Measurements from ENCODE around the gene BRAT1. TPM values are rescaled to one million over a fixed set of nuclear protein-coding genes. Genes with fewer than 3 reads are reported as not detected.

BRAT1 gene
- total and polyA plus RNA-seq, 2 experiments from 2014 or later: 32.5 to 76.8 TPM

GRCh38 chr7:2500701-2501100, 54.6 kb downstream of the BRAT1 start:
- H3K79me2 ChIP-seq (replicated peaks; ENCODE audit: insufficient read depth): no peaks in the 10 kb centered on the region
- peaks cover 18% of the 10 kb centered on the region for H3K27me3 Mint-ChIP-seq (ENCODE audit: insufficient read depth, low read depth, poor library complexity)
- no peaks in the 10 kb centered on the region for H3K36me3 ChIP-seq (ENCODE audit: insufficient read depth)
- no peaks in the 10 kb centered on the region; the same call in 2 of the 3 replicates for H3K36me3 Mint-ChIP-seq (ENCODE audit: low read depth)
- no peak for ATAC-seq
- H3K27me3 ChIP-seq (ENCODE audit: insufficient read depth): no peaks in the 10 kb centered on the region
- peaks cover 13% of the 10 kb centered on the region; the same call in 1 of the 2 replicates for H3K4me1 ChIP-seq (ENCODE audit: insufficient read depth)
- no peaks in the 10 kb centered on the region for H3K9me3 Mint-ChIP-seq
- no peak for DNase-seq (ENCODE audit: low spot score)
- H3K4me2 ChIP-seq: no peak overlapping the region
- peak overlapping the region; percentile 64; the same call in 1 of the 2 replicates for H3K27ac Mint-ChIP-seq
- no peaks in the 10 kb centered on the region for H3K9me2 ChIP-seq (ENCODE audit: insufficient read depth)
- no peak overlapping the region for H3K27ac ChIP-seq (ENCODE audit: low read depth)
- peak overlapping the region; percentile 90 for H2AFZ ChIP-seq
- H3K4me1 Mint-ChIP-seq: peaks cover 38% of the 10 kb centered on the region
- H3K4me3 ChIP-seq: no peak overlapping the region
- H4K20me1 ChIP-seq (replicated peaks; ENCODE audit: insufficient read depth): no peaks in the 10 kb centered on the region
- 0 out of 2 replicates have a peak, but pooled peaks cover 3% of the 10 kb centered on the region for H3F3A ChIP-seq (replicated peaks; ENCODE audit: low read depth)
- peak overlapping the region; percentile 20; the same call in 1 of the 3 replicates for H3K4me3 Mint-ChIP-seq
- no peak for TF ChIP-seq ZNF331 (CRISPR knock-in tag; IDR thresholded peaks at IDR 0.05; ENCODE audit: low read depth)
- no peak for TF ChIP-seq EZH2 (IDR thresholded peaks at IDR 0.05; ENCODE audit: low read depth, unreplicated experiment)
- TF ChIP-seq POLR2AphosphoS5 (IDR thresholded peaks at IDR 0.05; ENCODE audit: low read depth): no peak
- no peak for TF ChIP-seq NANOG (IDR thresholded peaks at IDR 0.05; ENCODE audit: borderline replicate concordance)
- TF ChIP-seq, protein P1, sequence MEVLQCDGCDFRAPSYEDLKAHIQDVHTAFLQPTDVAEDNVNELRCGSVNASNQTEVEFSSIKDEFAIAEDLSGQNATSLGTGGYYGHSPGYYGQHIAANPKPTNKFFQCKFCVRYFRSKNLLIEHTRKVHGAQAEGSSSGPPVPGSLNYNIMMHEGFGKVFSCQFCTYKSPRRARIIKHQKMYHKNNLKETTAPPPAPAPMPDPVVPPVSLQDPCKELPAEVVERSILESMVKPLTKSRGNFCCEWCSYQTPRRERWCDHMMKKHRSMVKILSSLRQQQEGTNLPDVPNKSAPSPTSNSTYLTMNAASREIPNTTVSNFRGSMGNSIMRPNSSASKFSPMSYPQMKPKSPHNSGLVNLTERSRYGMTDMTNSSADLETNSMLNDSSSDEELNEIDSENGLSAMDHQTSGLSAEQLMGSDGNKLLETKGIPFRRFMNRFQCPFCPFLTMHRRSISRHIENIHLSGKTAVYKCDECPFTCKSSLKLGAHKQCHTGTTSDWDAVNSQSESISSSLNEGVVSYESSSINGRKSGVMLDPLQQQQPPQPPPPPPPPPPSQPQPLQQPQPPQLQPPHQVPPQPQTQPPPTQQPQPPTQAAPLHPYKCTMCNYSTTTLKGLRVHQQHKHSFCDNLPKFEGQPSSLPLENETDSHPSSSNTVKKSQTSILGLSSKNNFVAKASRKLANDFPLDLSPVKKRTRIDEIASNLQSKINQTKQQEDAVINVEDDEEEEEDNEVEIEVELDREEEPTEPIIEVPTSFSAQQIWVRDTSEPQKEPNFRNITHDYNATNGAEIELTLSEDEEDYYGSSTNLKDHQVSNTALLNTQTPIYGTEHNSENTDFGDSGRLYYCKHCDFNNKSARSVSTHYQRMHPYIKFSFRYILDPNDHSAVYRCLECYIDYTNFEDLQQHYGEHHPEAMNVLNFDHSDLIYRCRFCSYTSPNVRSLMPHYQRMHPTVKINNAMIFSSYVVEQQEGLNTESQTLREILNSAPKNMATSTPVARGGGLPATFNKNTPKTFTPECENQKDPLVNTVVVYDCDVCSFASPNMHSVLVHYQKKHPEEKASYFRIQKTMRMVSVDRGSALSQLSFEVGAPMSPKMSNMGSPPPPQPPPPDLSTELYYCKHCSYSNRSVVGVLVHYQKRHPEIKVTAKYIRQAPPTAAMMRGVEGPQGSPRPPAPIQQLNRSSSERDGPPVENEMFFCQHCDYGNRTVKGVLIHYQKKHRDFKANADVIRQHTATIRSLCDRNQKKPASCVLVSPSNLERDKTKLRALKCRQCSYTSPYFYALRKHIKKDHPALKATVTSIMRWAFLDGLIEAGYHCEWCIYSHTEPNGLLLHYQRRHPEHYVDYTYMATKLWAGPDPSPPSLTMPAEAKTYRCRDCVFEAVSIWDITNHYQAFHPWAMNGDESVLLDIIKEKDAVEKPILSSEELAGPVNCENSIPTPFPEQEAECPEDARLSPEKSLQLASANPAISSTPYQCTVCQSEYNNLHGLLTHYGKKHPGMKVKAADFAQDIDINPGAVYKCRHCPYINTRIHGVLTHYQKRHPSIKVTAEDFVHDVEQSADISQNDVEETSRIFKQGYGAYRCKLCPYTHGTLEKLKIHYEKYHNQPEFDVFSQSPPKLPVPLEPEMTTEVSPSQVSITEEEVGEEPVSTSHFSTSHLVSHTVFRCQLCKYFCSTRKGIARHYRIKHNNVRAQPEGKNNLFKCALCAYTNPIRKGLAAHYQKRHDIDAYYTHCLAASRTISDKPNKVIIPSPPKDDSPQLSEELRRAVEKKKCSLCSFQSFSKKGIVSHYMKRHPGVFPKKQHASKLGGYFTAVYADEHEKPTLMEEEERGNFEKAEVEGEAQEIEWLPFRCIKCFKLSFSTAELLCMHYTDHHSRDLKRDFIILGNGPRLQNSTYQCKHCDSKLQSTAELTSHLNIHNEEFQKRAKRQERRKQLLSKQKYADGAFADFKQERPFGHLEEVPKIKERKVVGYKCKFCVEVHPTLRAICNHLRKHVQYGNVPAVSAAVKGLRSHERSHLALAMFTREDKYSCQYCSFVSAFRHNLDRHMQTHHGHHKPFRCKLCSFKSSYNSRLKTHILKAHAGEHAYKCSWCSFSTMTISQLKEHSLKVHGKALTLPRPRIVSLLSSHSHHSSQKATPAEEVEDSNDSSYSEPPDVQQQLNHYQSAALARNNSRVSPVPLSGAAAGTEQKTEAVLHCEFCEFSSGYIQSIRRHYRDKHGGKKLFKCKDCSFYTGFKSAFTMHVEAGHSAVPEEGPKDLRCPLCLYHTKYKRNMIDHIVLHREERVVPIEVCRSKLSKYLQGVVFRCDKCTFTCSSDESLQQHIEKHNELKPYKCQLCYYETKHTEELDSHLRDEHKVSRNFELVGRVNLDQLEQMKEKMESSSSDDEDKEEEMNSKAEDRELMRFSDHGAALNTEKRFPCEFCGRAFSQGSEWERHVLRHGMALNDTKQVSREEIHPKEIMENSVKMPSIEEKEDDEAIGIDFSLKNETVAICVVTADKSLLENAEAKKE (CRISPR knock-in tag; IDR thresholded peaks at IDR 0.05): no peak
- TF ChIP-seq CREB1 (CRISPR knock-in tag; IDR thresholded peaks at IDR 0.05; ENCODE audit: low read depth): no peak
- no peak for TF ChIP-seq ETS1 (IDR thresholded peaks at IDR 0.05)
- TF ChIP-seq ZNF114 (CRISPR knock-in tag; IDR thresholded peaks at IDR 0.05): no peak
- no peak for TF ChIP-seq STAT1 (IDR thresholded peaks at IDR 0.05; ENCODE audit: unreplicated experiment)
- TF ChIP-seq JUNB (IDR thresholded peaks at IDR 0.05; ENCODE audit: unreplicated experiment): no peak
- TF ChIP-seq REST (IDR thresholded peaks at IDR 0.05; ENCODE audit: unreplicated experiment): no peak
- TF ChIP-seq EZH2phosphoT487 (IDR thresholded peaks at IDR 0.05; ENCODE audit: unreplicated experiment): no peak
- TF ChIP-seq, protein P2, sequence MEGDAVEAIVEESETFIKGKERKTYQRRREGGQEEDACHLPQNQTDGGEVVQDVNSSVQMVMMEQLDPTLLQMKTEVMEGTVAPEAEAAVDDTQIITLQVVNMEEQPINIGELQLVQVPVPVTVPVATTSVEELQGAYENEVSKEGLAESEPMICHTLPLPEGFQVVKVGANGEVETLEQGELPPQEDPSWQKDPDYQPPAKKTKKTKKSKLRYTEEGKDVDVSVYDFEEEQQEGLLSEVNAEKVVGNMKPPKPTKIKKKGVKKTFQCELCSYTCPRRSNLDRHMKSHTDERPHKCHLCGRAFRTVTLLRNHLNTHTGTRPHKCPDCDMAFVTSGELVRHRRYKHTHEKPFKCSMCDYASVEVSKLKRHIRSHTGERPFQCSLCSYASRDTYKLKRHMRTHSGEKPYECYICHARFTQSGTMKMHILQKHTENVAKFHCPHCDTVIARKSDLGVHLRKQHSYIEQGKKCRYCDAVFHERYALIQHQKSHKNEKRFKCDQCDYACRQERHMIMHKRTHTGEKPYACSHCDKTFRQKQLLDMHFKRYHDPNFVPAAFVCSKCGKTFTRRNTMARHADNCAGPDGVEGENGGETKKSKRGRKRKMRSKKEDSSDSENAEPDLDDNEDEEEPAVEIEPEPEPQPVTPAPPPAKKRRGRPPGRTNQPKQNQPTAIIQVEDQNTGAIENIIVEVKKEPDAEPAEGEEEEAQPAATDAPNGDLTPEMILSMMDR (conservative IDR thresholded peaks at IDR 0.05; ENCODE audit: low read depth in 2 of 2): no peak
